Glomerular visceral epithelial cell (primary cell): ENCODE data around the gene RPS2.

ENCODE experiments used
- DNase-seq: peaks from one replicate; pipeline ENCODE4 v3.0.0-alpha.2; 2016; ENCODE audit errors: extremely low spot score

The RPS2 gene

GRCh38 chr16:1919327-1919998, 45.2 kb downstream of the RPS2 start:
- no peak for DNase-seq

- no peak for DNase-seq
Observed at GRCh38 chr16:1918351-1919326, 46.0 kb downstream of the RPS2 start, which contains the start of gene HS3ST6. TSS of gene HS3ST6 (minus strand) at chr16:1918415. CDS start at chr16:1918323, 92 bp downstream.

GRCh38 chr16:1917665-1918350, 46.8 kb downstream of the RPS2 start:
- DNase-seq = no peak

- no peak for DNase-seq
Observed at GRCh38 chr16:1917056-1917664, 47.5 kb downstream of the RPS2 start.

GRCh38 chr16:1916640-1916990, 48.0 kb downstream of the RPS2 start:
- no peak for DNase-seq

GRCh38 chr16:1915732-1916639, 48.6 kb downstream of the RPS2 start:
- DNase-seq = no peak

- no peak for DNase-seq
Observed at GRCh38 chr16:1914988-1915387, 49.6 kb downstream of the RPS2 start.

GRCh38 chr16:1914084-1914608, 50.5 kb downstream of the RPS2 start:
- no peak for DNase-seq

GRCh38 chr16:1913327-1914083, 51.1 kb downstream of the RPS2 start:
- DNase-seq = no peak

- no peak for DNase-seq
Observed at GRCh38 chr16:1912215-1912543, 52.4 kb downstream of the RPS2 start.
